ES-I3 (cell line): ENCODE results near the gene ARL16.

ENCODE experiments used
- H3K36me3 ChIP-seq: 2 replicates; pipeline ENCODE4 v1.6.1; 2013; ENCODE audit warnings: mild to moderate bottlenecking, low read length, control low read depth, moderate library complexity; ENCODE audit not compliant: insufficient read depth
- H3K4me1 ChIP-seq: 2 replicates; pipeline ENCODE4 v1.6.1; 2013; ENCODE audit warnings: mild to moderate bottlenecking, control low read depth, low read length; ENCODE audit not compliant: insufficient read depth
- H3K9ac ChIP-seq: 2 replicates; pipeline ENCODE4 v1.6.1; 2013; ENCODE audit warnings: low read depth, mild to moderate bottlenecking, low read length, moderate library complexity
- H3K9me3 ChIP-seq: 2 replicates; pipeline ENCODE4 v1.6.1; 2013; ENCODE audit warnings: mild to moderate bottlenecking, low read length, moderate library complexity; ENCODE audit not compliant: control insufficient read depth, insufficient read depth

ARL16 gene

DNA sequence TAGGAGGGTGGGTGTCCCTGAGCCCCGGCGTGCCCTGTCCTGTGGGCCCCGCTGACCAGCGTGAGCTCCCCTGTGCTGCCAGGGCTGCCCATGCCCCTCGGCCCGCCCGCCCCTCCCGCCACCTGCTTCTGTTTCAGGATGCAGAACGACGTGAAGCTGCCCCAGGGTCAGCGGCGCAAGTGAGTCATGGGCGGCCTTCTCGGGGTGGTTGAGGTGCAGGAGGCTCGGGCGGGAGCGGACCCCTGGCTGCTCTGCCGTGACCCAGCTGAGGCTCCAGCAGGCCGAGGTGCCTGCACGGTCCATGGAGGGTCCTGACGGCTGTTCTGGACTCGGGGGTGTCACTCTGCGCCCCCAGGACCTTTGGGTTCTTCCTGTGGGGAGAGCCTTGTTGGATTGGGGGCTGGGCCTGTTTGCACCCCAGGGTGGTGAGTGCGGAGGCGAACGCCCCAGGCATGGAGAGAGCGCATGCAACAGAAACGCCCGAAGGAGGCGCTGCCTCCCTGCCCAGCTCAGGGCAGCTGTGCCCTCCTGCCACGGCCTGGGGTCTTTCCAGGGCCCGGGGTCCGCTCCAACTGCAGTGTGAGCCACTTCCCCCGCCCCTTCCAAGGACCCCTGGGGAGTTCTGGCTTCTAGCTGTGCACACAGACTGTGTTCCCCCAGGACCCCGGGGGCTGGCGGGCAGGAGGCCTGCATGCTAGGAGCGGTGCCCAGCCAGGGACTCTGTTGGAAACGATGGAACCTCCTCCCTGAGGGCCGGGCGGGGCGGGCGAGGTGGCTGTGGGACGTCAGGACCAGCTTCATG, 32.5 kb upstream of the ARL16 start:
- peaks cover 15% of the 10 kb centered on the region for H3K4me1 ChIP-seq
- H3K36me3 ChIP-seq, result no peaks in the 10 kb centered on the region
- H3K9ac ChIP-seq, result no peak overlapping the region
- no peaks in the 10 kb centered on the region for H3K9me3 ChIP-seq

DNA sequence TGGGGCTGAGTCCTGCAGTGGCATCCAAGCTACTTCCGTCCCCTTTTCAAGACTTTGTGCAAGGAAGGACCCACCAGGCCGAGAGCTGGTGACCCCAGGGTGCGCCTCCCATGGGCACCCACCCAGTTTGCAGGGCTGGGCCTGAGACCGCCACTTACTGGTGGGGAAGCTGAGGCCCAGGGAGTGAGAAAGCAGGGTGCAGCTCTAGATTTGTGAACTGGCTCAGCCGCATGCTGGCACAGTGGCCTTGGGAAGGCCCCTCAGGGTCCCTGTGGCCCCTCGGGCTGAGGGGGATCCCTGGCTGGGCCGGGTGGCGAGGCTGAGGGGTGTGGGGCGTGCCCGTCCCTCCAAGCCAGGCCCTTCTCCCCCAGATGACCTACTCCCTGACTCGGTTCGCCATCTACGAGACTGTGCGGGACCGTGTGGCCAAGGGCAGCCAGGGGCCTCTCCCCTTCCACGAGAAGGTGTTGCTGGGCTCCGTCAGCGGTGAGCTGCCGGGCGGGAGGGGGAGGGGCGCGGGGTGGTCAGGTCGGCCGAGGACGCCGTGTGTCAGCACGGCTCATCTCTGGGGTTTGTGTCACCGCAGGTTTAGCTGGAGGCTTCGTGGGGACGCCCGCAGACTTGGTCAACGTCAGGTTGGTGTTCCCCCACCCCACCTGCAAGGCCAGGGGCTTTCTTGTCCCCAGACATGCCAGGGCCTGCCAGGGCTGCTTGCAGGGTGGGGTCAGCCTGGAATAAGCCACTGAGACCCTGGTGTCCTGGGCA, 31.7 kb upstream of the ARL16 start:
- Histone ChIP-seq H3K9ac (no peak overlapping the region), H3K36me3 (no peaks in the 10 kb centered on the region), H3K9me3 (no peaks in the 10 kb centered on the region), H3K4me1 (peaks cover 10% of the 10 kb centered on the region; the same call in 1 of the 2 replicates)

DNA sequence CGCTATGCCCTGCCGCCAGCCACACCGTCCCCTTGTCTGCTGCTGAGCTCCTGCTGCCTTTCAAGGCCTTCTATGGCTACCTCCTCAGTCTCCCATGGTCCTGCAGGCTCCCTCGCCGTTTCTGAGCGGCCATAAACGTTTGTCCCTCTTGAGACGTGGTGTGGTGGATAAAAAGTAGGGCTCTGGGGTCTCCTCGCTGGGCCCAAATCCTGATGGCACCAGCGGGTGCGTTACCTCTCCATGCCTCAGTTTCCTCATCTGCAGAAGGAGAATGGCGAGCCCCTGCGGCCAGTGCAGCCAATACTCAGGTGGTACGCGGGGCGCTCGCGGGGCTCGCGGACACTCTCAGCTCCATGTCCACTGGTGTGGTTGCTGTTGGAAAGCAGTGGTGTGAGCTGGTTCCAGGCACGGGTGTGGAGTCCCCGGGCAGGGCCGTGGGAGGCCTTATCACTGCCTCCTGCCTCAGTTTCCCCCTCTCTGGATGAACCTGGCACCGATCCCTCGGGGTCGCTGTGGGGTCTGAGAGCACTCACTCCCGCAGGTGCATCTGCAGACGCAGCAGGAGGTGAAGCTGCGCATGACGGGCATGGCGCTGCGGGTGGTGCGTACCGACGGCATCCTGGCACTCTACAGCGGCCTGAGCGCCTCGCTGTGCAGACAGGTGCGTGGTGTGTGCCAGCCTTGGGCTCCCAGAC, 31.0 kb upstream of the ARL16 start:
- H3K4me1 ChIP-seq, result peaks cover 15% of the 10 kb centered on the region; the same call in 1 of the 2 replicates
- H3K9me3 ChIP-seq, result no peaks in the 10 kb centered on the region
- no peak overlapping the region for H3K9ac ChIP-seq
- no peaks in the 10 kb centered on the region for H3K36me3 ChIP-seq

DNA sequence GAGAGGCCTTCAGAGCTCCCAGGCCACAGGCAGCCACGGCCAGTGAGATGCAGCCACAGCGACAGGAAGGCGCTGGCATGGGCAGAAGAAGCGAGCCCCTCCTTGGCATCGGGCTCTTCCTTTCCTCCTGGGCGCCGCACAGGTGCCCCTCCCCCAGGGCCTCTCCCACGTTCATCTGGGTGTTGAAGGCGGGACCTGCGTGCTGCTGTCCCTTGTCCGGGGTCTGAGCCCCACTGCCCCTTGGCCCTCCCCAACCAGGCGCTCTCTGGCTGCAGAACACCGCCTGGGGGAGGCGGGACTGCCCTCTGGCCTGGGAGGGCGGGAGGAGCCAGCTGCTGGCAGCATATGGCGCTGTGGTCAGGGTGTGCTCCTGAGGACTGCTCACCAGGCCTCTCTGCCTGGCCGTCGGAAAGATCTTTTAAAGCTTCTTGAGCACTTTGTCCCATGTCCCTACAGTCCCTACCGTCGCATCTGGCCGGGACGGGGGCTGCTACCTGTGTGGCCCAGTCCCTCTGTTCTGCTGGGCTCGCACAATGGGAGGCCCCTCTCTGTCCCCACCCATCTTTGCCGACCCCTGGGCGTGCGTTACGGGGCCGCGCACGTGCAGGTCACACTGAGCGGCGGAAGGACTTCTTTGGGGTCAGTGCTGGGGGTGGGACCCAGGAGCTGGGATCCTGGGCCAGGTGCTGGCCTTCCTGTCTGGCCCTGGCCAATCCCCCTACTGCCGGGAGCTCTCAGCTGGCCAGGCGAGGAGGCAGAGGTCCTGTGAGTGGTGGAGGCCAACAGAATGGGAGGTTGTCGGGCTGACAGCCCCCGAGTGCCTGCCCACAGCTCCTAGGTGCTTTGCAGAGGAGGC, 30.2 kb upstream of the ARL16 start:
- H3K9ac ChIP-seq, result peak overlapping the region; percentile 90; the same call in 1 of the 2 replicates
- H3K9me3 ChIP-seq, result no peaks in the 10 kb centered on the region
- no peaks in the 10 kb centered on the region for H3K36me3 ChIP-seq
- H3K4me1 ChIP-seq, result peaks cover 15% of the 10 kb centered on the region; the same call in 1 of the 2 replicates

DNA sequence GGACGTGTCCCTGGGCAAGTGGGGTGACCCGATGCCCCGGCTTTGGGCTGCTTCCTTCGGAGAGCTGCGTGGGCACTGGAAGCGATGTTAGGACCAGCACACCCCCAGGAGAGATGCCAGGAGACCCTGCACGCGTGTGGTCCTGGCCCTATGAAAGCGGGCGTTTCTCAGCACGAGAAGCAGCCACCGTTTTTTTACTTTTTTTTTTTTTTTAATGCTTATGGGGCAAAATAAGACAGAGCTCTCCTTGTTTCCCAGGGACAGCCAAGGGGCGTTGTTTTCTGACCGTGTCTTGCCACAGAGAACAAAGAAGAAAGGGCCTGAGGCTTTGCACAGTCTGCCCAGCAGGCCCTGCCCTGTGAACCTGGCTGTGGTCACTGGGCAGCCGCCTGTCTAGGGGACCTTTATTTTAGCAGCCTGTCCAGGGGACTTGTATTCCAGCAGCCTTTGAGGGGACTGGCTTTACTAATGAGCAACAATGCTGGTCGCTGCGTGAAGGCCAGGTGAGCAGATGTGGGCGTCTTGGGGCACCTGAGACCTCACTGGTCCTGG, 29.5 kb upstream of the ARL16 start:
- Histone ChIP-seq H3K9me3 (no peaks in the 10 kb centered on the region), H3K9ac (peak overlapping the region; percentile 90), H3K4me1 (peaks cover 15% of the 10 kb centered on the region; the same call in 1 of the 2 replicates), H3K36me3 (no peaks in the 10 kb centered on the region)

DNA sequence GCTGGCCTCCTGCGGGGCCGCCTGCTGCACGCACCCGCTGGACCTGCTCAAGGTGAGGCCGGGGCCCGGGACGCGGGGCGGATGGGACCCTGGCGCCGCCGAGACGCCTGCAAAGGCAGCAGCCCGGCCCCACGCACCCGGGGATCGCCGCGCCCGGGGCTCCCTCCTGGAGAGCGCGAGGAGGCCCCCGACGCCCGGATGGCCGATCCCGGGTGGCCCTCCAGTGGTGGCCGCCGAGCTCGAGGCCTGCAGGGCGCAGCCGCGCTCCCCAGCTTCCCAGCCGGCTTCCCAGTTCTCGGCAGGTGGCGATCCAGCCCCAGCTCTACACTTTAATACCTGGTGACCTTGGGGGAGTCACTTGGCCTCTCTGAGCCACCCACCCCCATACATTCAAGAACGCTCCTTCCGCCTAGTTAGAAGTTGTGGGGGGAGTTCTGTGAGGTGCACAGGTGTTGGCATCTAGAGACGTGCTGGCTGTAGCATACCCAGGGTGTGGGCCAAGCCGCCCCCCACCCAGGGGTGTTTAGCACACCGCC, 28.9 kb upstream of the ARL16 start:
- Histone ChIP-seq H3K9me3 (no peaks in the 10 kb centered on the region), H3K36me3 (no peaks in the 10 kb centered on the region), H3K4me1 (peaks cover 15% of the 10 kb centered on the region; the same call in 1 of the 2 replicates), H3K9ac (peak overlapping the region; percentile 90)

- H3K9me3 ChIP-seq, result no peaks in the 10 kb centered on the region
- peak within 1 kb of the TSS; percentile 90 for H3K9ac ChIP-seq
- H3K4me1 ChIP-seq, result peaks cover 15% of the 10 kb centered on the region; the same call in 1 of the 2 replicates
- H3K36me3 ChIP-seq, result no peaks in the 10 kb centered on the region
Observed at GRCh38 chr17:81711814-81712467, 28.3 kb upstream of the ARL16 start, which contains the start of gene SLC25A10. SLC25A10 (plus strand) TSS chr17:81712284; CDS start chr17:81712427, 143 bp downstream.

GRCh38 chr17:81710514-81711308, 27.1 kb upstream of the ARL16 start:
- H3K9ac ChIP-seq, result peak overlapping the region; percentile 90
- H3K4me1 ChIP-seq, result peaks cover 15% of the 10 kb centered on the region; the same call in 1 of the 2 replicates
- H3K9me3 ChIP-seq, result no peaks in the 10 kb centered on the region
- H3K36me3 ChIP-seq, result 0 out of 2 replicates have a peak, but pooled peaks cover 2% of the 10 kb centered on the region

DNA sequence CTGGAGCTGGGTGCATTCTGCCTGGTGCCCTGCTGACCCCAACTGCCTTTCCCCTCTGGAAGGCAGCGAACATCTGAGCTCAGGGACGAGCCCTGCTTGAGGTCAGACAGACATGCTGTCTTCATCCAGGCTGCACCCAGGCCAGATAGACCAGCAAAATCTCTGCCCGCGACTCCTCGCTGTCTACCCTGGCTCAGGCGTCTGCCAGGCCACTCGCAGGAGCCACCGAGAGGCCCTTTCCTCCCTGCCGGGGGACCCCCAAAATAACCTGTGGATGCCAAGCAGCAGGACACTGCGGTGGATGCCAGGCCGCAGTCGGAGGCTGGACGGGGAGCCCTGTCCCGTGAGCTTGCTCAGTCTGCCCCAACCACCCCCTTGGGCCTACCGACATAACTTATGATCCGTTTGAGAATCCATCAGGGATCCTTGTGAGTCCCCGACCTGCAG, 25.2 kb upstream of the ARL16 start:
- no peak overlapping the region for H3K9ac ChIP-seq

DNA sequence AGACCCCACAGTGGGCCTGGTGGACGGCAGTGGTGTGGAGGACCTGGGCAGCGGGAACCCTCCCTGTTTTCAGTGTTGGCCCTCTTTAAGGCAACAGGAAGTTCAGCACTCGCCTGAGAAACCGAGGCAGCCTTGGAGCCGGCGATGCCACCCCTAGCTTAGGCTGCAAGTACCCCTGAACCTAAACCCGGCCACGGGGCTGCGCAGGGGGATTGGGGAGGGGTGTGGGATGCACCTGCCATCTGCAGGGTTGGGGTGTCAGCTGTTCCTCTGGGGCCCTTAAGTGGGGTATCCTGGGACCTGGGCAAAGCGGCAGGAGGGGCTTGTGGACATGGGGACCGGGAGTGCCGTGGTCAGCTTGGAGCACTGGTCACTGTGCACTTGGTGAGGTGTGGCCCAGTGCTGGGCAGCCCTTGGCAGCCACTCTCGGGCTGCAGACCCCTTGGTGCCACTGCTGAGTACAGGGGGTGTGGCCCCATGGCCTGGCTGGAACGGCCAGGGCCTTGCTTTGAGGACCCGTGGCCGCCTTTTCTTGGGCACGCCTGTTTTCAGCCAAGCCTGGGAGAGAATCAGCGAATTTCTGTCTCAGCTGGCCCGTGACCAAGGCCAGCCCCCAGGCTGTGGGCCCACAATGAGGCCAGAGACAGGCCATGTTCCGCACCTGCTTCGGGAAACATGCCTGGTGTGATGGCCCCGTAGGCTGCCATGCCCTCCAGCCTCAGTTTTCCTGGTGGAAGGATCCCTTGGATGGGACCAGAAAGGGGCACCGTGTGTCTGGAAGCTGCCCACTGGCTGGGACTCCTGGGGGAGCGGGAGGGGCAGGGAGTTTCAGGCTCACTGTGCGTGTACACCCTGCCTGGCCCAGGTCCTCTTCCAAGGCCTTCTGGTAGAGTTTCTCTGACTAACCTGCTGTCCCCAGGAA, 24.4 kb upstream of the ARL16 start:
- H3K9me3 ChIP-seq, result no peaks in the 10 kb centered on the region
- H3K36me3 ChIP-seq, result peaks cover 10% of the 10 kb centered on the region
- peaks cover 14% of the 10 kb centered on the region; the same call in 1 of the 2 replicates for H3K4me1 ChIP-seq
- no peak overlapping the region for H3K9ac ChIP-seq

More for the DNA sequence above, 25.2 kb upstream of the ARL16 start:
- H3K36me3 ChIP-seq, result peaks cover 10% of the 10 kb centered on the region
- H3K4me1 ChIP-seq, result peaks cover 19% of the 10 kb centered on the region; the same call in 1 of the 2 replicates
- H3K9me3 ChIP-seq, result no peaks in the 10 kb centered on the region
